HG03378 (cell line): ENCODE data around the gene TMEM179.

Experiments
- ATAC-seq: cut with Tn5 transposase; IDR thresholded peaks from one replicate; pipeline ENCODE4 v1.9.1; 2021; ENCODE audit warnings: mild to moderate bottlenecking, moderate library complexity; ENCODE audit not compliant: unreplicated experiment

Gene TMEM179

GRCh38 chr14:104600141-104600643 lies 4.4 kb downstream of the TMEM179 start:
- no peak for ATAC-seq

GRCh38 chr14:104599446-104599845 lies 5.1 kb downstream of the TMEM179 start:
- no peak for ATAC-seq

GRCh38 chr14:104598910-104599273 lies 5.7 kb downstream of the TMEM179 start:
- no peak for ATAC-seq

GRCh38 chr14:104598039-104598909 lies 6.3 kb downstream of the TMEM179 start:
- no peak for ATAC-seq

GRCh38 chr14:104597576-104597975 lies 7.0 kb downstream of the TMEM179 start:
- no peak for ATAC-seq

- ATAC-seq = no peak
Observed at GRCh38 chr14:104596927-104597351, 7.6 kb downstream of the TMEM179 start.

- no peak for ATAC-seq
Observed at GRCh38 chr14:104596451-104596918, 8.1 kb downstream of the TMEM179 start.

- ATAC-seq = no peak
Observed at GRCh38 chr14:104595911-104596450, 8.6 kb downstream of the TMEM179 start.

- no peak for ATAC-seq
Observed at GRCh38 chr14:104595116-104595675, 9.4 kb downstream of the TMEM179 start.

GRCh38 chr14:104594310-104595046 lies 10.1 kb downstream of the TMEM179 start:
- ATAC-seq = no peak

- no peak for ATAC-seq
Observed at GRCh38 chr14:104593710-104594136, 10.8 kb downstream of the TMEM179 start.

GRCh38 chr14:104593241-104593701 lies 11.3 kb downstream of the TMEM179 start:
- ATAC-seq = no peak

GRCh38 chr14:104592785-104593184 lies 11.8 kb downstream of the TMEM179 start:
- ATAC-seq = no peak

- ATAC-seq = no peak
Observed at GRCh38 chr14:104592292-104592672, 12.3 kb downstream of the TMEM179 start.

GRCh38 chr14:104591506-104592291 lies 12.9 kb downstream of the TMEM179 start:
- no peak for ATAC-seq

GRCh38 chr14:104591031-104591430 lies 13.5 kb downstream of the TMEM179 start:
- no peak for ATAC-seq

- ATAC-seq = no peak
Observed at GRCh38 chr14:104590240-104590965, 14.2 kb downstream of the TMEM179 start.

GRCh38 chr14:104589338-104590195 lies 15.0 kb downstream of the TMEM179 start:
- no peak for ATAC-seq
